WI38 (cell line): Measurements from ENCODE around the gene COL7A1.

Experiments
- H3K4me3 ChIP-seq: 2 replicates; pipeline ENCODE4 v1.5.1; 2011; ENCODE audit warnings: low read depth, mild to moderate bottlenecking, control low read depth, low read length
- CTCF ChIP-seq: IDR thresholded peaks from 2 replicates; pipeline ENCODE4 v1.5.1; 2012; ENCODE audit warnings: low read depth, mild to moderate bottlenecking, control low read depth, low read length

COL7A1 gene

GRCh38 chr3:48595075-48595525, at the start of gene COL7A1:
Gene COL7A1, minus strand, starts transcription at chr3:48595329. Its CDS starts 170 bp downstream, at chr3:48595159.
- no peak for TF ChIP-seq CTCF
- peak within 1 kb of the TSS; percentile 59 for H3K4me3 ChIP-seq

GRCh38 chr3:48642605-48643004, 47.5 kb upstream of the COL7A1 start:
- TF ChIP-seq CTCF, result no peak
- no peak overlapping the region for H3K4me3 ChIP-seq

- TF ChIP-seq CTCF, result no peak
- no peak overlapping the region for H3K4me3 ChIP-seq
These were observed 46.3 kb upstream of the COL7A1 start for GRCh38 chr3:48641396-48641795.

- H3K4me3 ChIP-seq, result no peak overlapping the region
- no peak for TF ChIP-seq CTCF
These were observed 44.9 kb upstream of the COL7A1 start for GRCh38 chr3:48639944-48640606.

GRCh38 chr3:48637305-48637704, 42.2 kb upstream of the COL7A1 start:
- no peak for TF ChIP-seq CTCF

GRCh38 chr3:48636149-48636655, 41.1 kb upstream of the COL7A1 start:
- no peak for TF ChIP-seq CTCF
- peak overlapping the region; percentile 94 for H3K4me3 ChIP-seq

More at GRCh38 chr3:48637305-48637704, 42.2 kb upstream of the COL7A1 start:
- no peak overlapping the region for H3K4me3 ChIP-seq

- peak within 1 kb of the TSS; percentile 94 for H3K4me3 ChIP-seq
These were observed 40.3 kb upstream of the COL7A1 start, which contains the start of gene SLC26A6 for GRCh38 chr3:48635222-48636021. Gene SLC26A6, minus strand, starts transcription at chr3:48635461. Its CDS starts 68 bp downstream, at chr3:48635393.

More at GRCh38 chr3:48635222-48636021, 40.3 kb upstream of the COL7A1 start, which contains the start of gene SLC26A6:
- TF ChIP-seq CTCF, result peak; percentile 51
